ENCODE measurements around the gene TJAP1.
"Not testable (repeated sequence)": the region's sequence is repeated elsewhere in the genome, so short reads cannot be mapped to it uniquely, and the experiment has no call there.

Gene TJAP1

GRCh38 chr6:43489277-43490072 is 12.1 kb downstream of the TJAP1 start:
- DNase-seq: no peak

- DNase-seq: no peak
Measured at GRCh38 chr6:43490523-43490939, 13.2 kb downstream of the TJAP1 start.

GRCh38 chr6:43491750-43492661 is 14.6 kb downstream of the TJAP1 start:
- DNase-seq: no peak

- DNase-seq: no peak
Measured at GRCh38 chr6:43492673-43493072, 15.3 kb downstream of the TJAP1 start.

GRCh38 chr6:43493230-43493629 is 15.9 kb downstream of the TJAP1 start:
- no peak for DNase-seq

- no peak for DNase-seq
Measured at GRCh38 chr6:43493833-43494232, 16.5 kb downstream of the TJAP1 start.

- no peak for DNase-seq
Measured at GRCh38 chr6:43494321-43494720, 17.0 kb downstream of the TJAP1 start.

- DNase-seq: no peak
Measured at GRCh38 chr6:43494766-43495165, 17.4 kb downstream of the TJAP1 start.

- no peak for DNase-seq
Measured at GRCh38 chr6:43495409-43495941, 18.1 kb downstream of the TJAP1 start.

- DNase-seq: no peak
Measured at GRCh38 chr6:43496370-43497128, 19.2 kb downstream of the TJAP1 start.

- no peak for DNase-seq
Measured at GRCh38 chr6:43497129-43497396, 19.7 kb downstream of the TJAP1 start.

GRCh38 chr6:43497689-43498088 is 20.3 kb downstream of the TJAP1 start:
- DNase-seq: no peak

- DNase-seq: not testable (repeated sequence)
Measured at GRCh38 chr6:43498291-43498690, 20.9 kb downstream of the TJAP1 start.

- no peak for DNase-seq
Measured at GRCh38 chr6:43499028-43499815, 21.9 kb downstream of the TJAP1 start.

GRCh38 chr6:43500921-43501320 is 23.6 kb downstream of the TJAP1 start:
- no peak for DNase-seq

- DNase-seq: no peak
Measured at GRCh38 chr6:43502666-43503065, 25.3 kb downstream of the TJAP1 start.

GRCh38 chr6:43503443-43503842 is 26.1 kb downstream of the TJAP1 start:
- no peak for DNase-seq

- no peak for DNase-seq
Measured at GRCh38 chr6:43504756-43505593, 27.6 kb downstream of the TJAP1 start.

- DNase-seq: no peak
Measured at GRCh38 chr6:43505718-43506117, 28.3 kb downstream of the TJAP1 start.

- DNase-seq: no peak
Measured at GRCh38 chr6:43506171-43506570, 28.8 kb downstream of the TJAP1 start.

Data from NCI-H1436 treated with DMSO at 0.1 percent for 48 hours (cell line).